Gastroesophageal sphincter (tissue), 3 donors: ENCODE results near the gene SPINT1.

ENCODE experiments used
- CTCF ChIP-seq, 4 experiments: fragments of 200-600 bp in 2 of 4; fragments of 450-650 bp in 2 of 4; sonication (generic) in 1 of 4; IDR thresholded peaks; one replicate each; pipeline ENCODE4 v1.5.1; 2017 to 2019; ENCODE audit warnings: antibody characterized with exemption in 4 of 4, mild to moderate bottlenecking in 2 of 4, moderate library complexity in 2 of 4
- EP300 ChIP-seq: sonication (generic); formaldehyde crosslinking; IDR thresholded peaks from one replicate; pipeline ENCODE4 v1.6.1; 2017; ENCODE audit warnings: antibody characterized with exemption, mild to moderate bottlenecking
- POLR2A ChIP-seq, 2 donors: fragments of 450-650 bp; IDR thresholded peaks; one replicate each; pipeline ENCODE4 v1.6.1; 2017; ENCODE audit warnings: antibody characterized with exemption in 2 of 2, mild to moderate bottlenecking in 2 of 2, moderate library complexity in 1 of 2

GRCh38 chr15:40904552-40905201 lies 60.8 kb downstream of the SPINT1 start:
- TF ChIP-seq CTCF (IDR thresholded peaks at IDR 0.05) (no peak), EP300 (no peak), POLR2A (IDR thresholded peaks at IDR 0.05) (no peak)
